Measurements from ENCODE around the gene HMGXB4. TPM values are rescaled to one million over a fixed set of nuclear protein-coding genes. Genes with fewer than 3 reads are reported as not detected.
A peak's percentile ranks its signal among the peaks of the same experiment; 100 is the strongest.

HMGXB4 gene
- total and polyA plus RNA-seq, 9 of the 15 experiments (the other 6 are each of a cell fraction or from before 2014, with no cell fraction given): 9.9 to 31.4 (median 24.8) TPM

DNA sequence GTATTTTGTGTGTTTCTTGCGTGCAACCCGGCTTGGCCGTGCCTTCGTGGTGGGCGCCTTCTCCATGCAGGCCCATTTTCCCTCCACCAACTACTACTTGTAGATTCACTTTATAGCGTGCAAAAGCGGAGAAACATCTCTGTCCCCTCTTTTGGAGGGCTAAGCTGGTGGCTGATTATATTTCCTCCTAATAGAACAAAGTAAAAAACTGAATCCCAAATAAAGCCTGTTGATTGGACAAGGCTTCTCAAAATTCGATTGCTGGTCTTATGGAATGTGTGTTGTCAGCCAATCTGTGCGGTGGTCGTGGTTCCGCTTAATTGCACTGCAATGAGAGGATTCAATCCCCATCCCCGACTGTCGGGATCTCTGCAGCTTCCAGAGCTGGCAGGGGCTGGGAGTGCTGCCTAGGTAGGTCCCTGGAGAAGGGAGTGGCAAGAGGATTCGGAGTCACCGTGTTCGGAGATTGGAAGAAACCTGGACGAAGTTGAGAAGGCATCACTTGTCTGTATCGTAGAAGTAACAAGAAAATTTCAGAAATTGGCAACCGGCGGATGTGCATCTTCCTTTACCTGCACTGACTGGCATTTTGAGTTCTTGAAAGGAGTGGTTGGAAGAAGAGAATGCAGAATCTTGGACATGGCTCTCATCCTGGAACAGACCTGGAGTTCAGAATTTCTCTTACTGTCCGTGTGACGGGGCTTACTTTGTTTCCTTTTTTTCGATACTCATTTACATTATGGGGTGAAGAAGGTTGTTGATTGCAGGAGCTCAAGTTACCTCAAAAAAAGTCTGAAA, 1.1 kb downstream of the HMGXB4 start:
- FAIRE-seq (peak; percentile 48), DNase-seq (ENCODE audit: extremely low read depth in 1 of 4, low spot score in 3 of 4) (peak; percentile 11 to 24 (median 14)), ATAC-seq (peak; percentile 12)
- Histone ChIP-seq H3K36me3 (ENCODE audit: control insufficient read depth, insufficient read depth, low read length) (peaks cover 36% of the 10 kb centered on the region), H3K4me1 (replicated peaks in 1 of 2; ENCODE audit: control insufficient read depth in 2 of 2, insufficient read depth in 2 of 2, low read length in 2 of 2) (peaks cover 6 to 7% of the 10 kb centered on the region in 2 experiments; a peak in 3 of 5 replicates), H3K9ac (ENCODE audit: insufficient read depth in 1 of 2, low read depth in 2 of 2, low read length in 2 of 2) (peak overlapping the region; percentile 81 to 96), H3K27ac (ENCODE audit: extremely low read depth, low read depth, low read length) (peak overlapping the region; percentile 90), H3K27me3 (ENCODE audit: control insufficient read depth in 2 of 2, insufficient read depth in 2 of 2, low read length in 2 of 2) (no peaks in the 10 kb centered on the region), H2AFZ (ENCODE audit: low read depth, low read length) (peak overlapping the region; percentile 11; the same call in 1 of the 2 replicates), H3K79me2 (ENCODE audit: control insufficient read depth, insufficient read depth, low read length) (peaks cover 54% of the 10 kb centered on the region), H3K4me3 (peak overlapping the region; percentile 82), H4K20me1 (replicated peaks; ENCODE audit: control insufficient read depth, insufficient read depth, low read length) (no peaks in the 10 kb centered on the region), H3K9me3 (replicated peaks; ENCODE audit: control insufficient read depth, insufficient read depth, low read depth, low read length) (no peaks in the 10 kb centered on the region), H3K4me2 (ENCODE audit: insufficient read depth, low read length) (peak overlapping the region; percentile 88), H3K9me1 (ENCODE audit: control insufficient read depth, insufficient read depth, low read length) (no peaks in the 10 kb centered on the region)
- ChIA-PET POLR2A (interaction anchor here (0.6 to 3.0 kb wide), 5 partner anchors 8 to 251 kb away, joined by 3 to 9 read pairs (median 4); no protein-coding TSS in a partner anchor), CTCF (ENCODE audit: low intra/inter-chr PET ratio) (no interaction called here)
- BruUV-seq (replicated peaks): TSS peak; percentile 46
- intact Hi-C loops (cut with micrococcal nuclease) (no loop called here), in situ Hi-C loops (cut with MboI) (no loop called here)
- WGBS (ENCODE audit: insufficient coverage, low coverage, missing lambda C conversion rate): 12% methylated on average over 23 of the region's 23 CpGs
- TF ChIP-seq, protein P1, sequence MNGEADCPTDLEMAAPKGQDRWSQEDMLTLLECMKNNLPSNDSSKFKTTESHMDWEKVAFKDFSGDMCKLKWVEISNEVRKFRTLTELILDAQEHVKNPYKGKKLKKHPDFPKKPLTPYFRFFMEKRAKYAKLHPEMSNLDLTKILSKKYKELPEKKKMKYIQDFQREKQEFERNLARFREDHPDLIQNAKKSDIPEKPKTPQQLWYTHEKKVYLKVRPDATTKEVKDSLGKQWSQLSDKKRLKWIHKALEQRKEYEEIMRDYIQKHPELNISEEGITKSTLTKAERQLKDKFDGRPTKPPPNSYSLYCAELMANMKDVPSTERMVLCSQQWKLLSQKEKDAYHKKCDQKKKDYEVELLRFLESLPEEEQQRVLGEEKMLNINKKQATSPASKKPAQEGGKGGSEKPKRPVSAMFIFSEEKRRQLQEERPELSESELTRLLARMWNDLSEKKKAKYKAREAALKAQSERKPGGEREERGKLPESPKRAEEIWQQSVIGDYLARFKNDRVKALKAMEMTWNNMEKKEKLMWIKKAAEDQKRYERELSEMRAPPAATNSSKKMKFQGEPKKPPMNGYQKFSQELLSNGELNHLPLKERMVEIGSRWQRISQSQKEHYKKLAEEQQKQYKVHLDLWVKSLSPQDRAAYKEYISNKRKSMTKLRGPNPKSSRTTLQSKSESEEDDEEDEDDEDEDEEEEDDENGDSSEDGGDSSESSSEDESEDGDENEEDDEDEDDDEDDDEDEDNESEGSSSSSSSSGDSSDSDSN (IDR thresholded peaks at IDR 0.05; ENCODE audit: borderline replicate concordance in 1 of 2, low read depth in 2 of 2, low read length in 2 of 2): 0 out of 4 replicates have a peak, but pooled peaks of 1 of the 2 experiments have one; percentile 26
- TF ChIP-seq, protein P2, sequence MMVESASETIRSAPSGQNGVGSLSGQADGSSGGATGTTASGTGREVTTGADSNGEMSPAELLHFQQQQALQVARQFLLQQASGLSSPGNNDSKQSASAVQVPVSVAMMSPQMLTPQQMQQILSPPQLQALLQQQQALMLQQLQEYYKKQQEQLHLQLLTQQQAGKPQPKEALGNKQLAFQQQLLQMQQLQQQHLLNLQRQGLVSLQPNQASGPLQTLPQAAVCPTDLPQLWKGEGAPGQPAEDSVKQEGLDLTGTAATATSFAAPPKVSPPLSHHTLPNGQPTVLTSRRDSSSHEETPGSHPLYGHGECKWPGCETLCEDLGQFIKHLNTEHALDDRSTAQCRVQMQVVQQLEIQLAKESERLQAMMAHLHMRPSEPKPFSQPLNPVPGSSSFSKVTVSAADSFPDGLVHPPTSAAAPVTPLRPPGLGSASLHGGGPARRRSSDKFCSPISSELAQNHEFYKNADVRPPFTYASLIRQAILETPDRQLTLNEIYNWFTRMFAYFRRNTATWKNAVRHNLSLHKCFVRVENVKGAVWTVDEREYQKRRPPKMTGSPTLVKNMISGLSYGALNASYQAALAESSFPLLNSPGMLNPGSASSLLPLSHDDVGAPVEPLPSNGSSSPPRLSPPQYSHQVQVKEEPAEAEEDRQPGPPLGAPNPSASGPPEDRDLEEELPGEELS (CRISPR knock-in tag; IDR thresholded peaks at IDR 0.05; ENCODE audit: borderline replicate concordance): no peak
- TF ChIP-seq, protein P3, sequence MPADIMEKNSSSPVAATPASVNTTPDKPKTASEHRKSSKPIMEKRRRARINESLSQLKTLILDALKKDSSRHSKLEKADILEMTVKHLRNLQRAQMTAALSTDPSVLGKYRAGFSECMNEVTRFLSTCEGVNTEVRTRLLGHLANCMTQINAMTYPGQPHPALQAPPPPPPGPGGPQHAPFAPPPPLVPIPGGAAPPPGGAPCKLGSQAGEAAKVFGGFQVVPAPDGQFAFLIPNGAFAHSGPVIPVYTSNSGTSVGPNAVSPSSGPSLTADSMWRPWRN (IDR thresholded peaks at IDR 0.05; ENCODE audit: low read depth): no peak
- TF ChIP-seq ZNF316 (IDR thresholded peaks at IDR 0.05): 0 out of 2 replicates have a peak, but pooled peaks have one; percentile 4
